GM19468 (cell line): ENCODE measurements around the gene LRRC41.

Source experiments
- ATAC-seq: cut with Tn5 transposase; IDR thresholded peaks from one replicate; pipeline ENCODE4 v1.9.1; 2021; ENCODE audit warnings: mild to moderate bottlenecking, moderate library complexity, moderate number of reproducible peaks; ENCODE audit not compliant: unreplicated experiment; ENCODE audit errors: extremely low read depth

Gene LRRC41

GRCh38 chr1:46288485-46289133 is 14.8 kb downstream of the LRRC41 start:
- no peak for ATAC-seq

DNA sequence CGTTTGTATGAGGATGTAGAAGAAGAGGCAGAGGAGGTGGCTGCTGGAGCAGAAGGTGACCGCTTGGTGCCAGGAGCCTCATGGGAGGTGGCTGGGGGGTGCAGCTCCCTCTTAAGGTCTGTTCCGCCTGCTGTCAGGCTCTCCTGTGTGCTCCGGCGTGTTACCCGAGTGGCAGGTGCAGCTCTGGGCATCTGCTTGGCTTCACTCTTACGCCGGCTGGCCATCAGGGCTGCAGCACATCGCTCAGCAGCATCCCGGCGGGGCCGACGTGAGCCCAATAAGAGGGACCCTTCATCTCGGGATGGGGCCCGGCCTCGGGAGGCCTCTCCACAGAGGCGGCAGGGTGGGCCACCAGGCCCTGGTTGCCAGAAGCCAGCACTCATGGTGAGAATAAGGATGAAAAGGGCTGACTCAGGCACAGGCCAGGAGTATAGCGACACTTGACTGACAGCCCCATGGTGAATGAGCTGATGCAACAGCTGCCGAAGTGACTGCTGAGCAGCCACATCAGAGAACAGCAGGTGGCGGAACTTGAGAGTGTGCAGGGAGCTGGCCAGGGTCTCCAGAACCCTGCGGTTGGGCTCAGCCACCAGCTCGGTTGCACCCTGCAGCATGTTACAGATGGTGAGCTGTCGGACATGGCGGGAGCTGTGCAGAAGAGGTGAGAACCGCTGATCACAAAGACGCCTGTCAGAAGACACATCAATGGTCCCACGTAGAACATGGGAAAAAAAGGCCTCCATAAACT is 17.5 kb downstream of the LRRC41 start:
- ATAC-seq, result no peak

DNA sequence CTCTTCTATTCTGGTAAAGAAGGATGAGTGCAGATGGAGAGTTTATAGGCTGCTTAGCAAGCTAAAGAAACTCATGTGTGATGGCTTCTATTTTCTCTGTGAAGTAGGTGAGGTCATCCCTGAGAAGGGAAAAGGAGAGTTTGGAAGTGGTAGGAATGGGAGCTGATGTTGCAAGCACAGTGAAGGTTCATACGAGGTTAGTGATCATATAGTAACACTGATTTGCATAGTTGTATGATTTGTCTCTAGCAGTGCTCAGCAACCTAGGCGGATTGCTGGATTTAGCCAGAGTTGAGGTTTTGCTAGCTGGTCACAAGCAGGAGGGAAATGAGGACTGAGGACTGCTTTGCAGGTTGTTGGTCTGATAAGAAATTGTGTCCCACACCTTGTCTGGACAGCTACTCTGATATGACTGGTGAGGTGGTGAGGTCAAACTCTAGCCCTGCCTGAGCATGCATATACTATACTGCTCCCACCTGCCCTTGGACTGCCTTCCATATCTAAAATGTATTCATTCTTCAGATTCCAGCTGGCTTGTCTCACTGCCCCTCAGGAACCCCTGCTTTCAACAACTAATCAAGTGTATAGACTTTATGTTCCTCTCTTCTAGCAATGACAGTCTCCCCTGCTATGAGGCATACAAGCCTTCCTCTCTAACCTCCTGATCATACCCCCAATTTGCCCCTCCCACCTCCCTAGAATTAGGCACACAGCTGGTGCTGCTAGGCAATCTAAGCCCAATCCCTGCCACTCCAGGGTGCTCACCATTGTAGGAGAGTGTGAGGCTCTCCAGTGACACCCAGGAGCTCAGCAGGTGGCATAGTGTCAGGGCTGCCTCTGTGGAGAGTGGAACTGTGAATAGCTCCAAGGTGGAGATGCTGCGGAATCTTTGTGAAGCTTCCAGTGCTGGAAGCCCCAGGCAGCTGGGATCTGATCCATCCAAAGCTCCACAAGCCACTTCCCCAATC is 18.5 kb downstream of the LRRC41 start:
- ATAC-seq, result no peak

GRCh38 chr1:46284058-46284457 is 19.4 kb downstream of the LRRC41 start:
- no peak for ATAC-seq

- no peak for ATAC-seq
Measured at GRCh38 chr1:46281021-46281420, 22.4 kb downstream of the LRRC41 start.

DNA sequence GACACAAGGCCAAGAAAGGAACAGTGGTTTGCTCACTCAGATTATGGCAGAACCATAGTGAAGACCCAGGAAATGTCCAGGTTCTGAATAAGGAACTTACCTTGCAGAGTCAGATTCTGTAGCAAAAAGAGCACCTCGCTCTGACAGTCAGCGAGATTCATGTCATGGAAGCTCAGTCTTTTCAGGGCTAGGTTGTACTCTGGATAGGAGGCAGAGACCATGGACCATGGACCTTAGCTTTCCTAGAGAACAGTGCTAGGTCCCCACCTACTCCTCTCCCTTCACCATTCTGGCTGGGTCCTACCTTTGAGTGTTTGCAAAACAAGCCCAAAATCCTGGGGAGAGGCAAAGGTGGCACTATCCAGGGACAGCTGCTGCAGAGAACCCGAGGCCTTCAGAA is 23.3 kb downstream of the LRRC41 start:
- no peak for ATAC-seq

- no peak for ATAC-seq
Measured at GRCh38 chr1:46278807-46279206, 24.6 kb downstream of the LRRC41 start.

- ATAC-seq, result no peak
Measured at GRCh38 chr1:46277658-46278373, 25.6 kb downstream of the LRRC41 start.

GRCh38 chr1:46275030-46275337 is 28.4 kb downstream of the LRRC41 start:
- no peak for ATAC-seq

GRCh38 chr1:46274225-46275029 is 29.0 kb downstream of the LRRC41 start:
- ATAC-seq, result no peak

- no peak for ATAC-seq
Measured at GRCh38 chr1:46268578-46268977, 34.8 kb downstream of the LRRC41 start.

DNA sequence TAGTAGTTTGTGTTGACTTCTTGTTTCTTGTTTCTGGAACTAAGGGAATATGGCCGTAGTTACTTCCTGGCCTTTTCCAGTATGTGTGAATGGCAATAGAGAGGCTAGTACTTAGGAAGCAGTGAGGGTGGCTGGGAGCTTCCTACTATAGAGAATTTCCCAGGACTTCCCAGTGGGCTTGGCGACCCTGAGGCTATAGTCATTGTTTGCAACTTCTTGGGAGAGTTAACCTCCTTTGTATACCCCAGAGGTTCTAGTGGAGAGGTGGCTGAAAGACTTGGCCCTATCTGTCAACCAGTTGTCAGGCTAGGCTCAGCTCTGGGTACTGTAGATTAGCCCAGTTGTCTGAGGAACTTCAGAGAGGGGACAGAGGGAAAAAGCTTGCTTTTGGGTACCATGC is 40.3 kb downstream of the LRRC41 start:
- no peak for ATAC-seq

DNA sequence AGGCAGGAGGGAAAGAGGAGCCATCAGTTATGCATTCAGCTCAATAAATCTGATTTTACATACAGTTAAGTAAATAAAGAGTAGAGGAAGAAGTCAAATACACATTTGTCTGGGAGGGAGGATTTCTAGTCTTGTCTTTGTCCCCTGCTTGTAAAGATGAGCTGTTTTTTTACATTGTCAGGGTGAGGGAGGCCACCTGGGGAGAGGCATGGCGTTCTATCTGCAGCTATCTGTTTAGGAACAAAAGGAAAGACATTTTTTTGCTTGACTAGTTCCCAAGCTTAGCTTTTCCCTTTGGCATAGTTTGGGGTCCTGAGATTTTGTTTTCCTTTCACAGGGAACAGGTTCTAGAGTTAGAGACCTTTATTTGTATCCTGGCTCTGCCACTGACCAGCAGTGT is 40.9 kb downstream of the LRRC41 start:
- ATAC-seq, result no peak

GRCh38 chr1:46256523-46256922 is 46.9 kb downstream of the LRRC41 start:
- ATAC-seq, result no peak

GRCh38 chr1:46254668-46255067 is 48.7 kb downstream of the LRRC41 start:
- ATAC-seq, result no peak

DNA sequence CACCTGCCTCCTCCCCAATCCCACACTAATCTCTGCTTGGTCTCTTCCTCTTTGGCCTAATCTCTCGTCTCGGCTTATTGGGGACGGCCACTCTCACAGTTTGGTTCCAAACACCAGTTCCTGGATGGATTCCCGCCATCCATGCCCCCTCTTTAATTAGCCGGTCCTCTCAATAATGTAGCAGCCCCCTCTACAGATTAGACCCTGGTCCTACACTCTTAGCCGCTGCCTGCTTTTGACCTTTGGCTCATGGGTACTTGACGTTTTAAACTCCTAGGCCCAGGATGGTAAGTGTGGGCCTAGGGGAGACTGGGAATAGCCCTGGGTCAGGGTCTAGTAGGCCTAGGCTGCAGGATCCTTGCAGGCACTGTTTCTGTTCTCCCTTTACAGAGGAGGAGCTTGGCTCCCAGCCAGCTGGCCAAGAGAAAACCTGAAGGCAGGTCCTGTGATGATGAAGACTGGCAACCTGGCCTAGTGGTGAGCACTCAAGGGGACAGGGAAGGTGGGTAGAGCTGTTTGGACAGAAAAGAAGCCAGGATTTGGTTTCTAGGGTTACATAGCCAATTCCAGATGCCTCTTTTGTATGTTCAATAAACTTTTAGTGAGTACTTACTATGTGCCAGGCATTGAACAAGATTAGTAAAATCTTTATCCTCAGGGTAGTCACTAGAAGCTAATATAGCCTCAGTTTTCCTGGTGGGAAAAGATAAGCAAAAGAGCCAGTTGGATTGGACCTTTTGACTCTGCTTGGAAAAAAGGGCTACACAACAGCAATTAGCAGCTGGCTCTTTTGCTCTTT is 55.1 kb downstream of the LRRC41 start:
- no peak for ATAC-seq

DNA sequence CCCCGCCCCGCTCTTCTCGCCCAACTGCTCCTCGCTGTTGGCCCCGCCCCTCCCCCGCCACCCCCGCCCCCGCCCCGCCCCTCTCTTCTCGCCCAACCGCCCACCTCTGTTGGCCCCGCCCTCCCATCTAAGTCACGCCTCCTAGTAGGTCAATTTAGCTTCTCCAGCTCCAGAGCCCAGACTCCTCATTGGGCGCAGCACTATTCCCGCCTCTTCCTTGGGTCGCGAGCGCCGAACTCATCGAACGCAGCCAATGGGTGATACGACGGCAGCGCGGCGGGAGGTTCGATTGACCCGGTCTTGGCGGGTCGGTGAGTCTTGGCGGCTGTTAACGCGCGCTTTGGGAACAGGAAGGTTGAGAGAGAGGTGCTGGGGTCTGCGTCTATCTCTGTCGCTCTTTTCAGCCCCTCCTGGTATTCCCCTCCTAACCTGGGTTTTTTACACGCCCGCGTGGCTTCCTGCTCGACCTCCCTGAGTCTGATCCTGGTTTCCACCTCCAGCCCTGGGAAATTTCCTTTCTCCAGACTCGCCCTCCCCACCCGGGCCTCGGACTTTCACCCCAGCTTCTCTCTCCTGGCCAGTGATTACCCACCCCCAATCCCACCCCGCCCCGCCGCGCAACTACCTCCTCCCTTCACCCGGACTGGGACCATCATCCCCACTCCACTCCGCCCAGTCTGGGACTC is 55.8 kb downstream of the LRRC41 start, which contains the start of gene RAD54L:
RAD54L (plus strand) TSS at position 328 of the 686 bp plus-strand sequence. CDS start 643 bp downstream, outside the sequence.
- peak; percentile 88 for ATAC-seq
